Measurements from ENCODE around the gene MYO3B.
"Not testable (repeated sequence)": the region's sequence is repeated elsewhere in the genome, so short reads cannot be mapped to it uniquely, and the experiment has no call there.

MYO3B gene

DNA sequence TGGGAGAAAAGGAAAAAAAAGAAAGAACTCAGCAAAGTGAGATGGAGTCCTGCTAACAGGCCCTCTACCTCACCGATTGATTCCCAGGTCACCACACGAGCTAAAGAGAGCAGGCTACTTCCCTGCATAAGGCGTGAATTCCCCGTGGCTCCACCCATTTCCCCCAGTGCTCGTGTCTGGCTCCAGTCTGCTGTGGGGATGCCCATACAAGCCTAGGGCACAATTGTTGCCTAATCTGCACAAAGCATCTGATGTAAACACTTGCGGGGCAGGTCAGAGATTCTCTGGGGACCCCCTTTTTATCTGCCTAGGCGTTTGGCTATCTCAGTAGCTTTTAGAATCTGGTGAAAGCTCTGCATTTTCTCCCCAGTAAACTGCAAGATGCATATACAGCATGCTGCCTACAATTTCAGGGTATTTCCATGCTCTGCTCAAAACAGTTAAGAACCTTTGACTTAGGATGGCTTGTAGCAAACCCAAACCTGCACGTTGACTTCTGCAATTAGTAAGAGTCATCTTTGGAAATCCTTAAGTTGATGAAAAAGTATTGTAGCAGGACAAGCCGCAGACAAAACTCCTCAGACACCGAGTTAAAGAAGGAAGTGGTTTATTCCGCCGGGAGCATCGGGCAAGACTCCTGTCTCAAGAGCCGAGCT is 34.8 kb downstream of the MYO3B start:
- DNase-seq = no peak

DNA sequence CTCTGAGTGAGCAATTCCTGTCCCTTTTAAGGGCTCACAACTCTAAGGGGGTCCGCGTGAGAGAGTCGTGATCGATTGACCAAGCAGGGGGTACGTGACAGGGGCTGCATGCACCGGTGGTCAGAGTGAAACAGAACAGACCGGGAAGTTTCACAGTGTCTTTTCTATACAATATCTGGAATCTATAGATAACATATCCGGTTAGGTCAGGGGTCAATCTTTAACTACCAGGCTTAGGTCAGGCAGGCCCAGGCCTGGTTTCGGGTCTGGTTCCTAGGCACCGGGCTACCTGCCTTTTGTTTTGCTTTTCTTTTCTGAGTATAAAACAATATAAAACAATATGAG is 35.3 kb downstream of the MYO3B start:
- DNase-seq = not testable (repeated sequence)

DNA sequence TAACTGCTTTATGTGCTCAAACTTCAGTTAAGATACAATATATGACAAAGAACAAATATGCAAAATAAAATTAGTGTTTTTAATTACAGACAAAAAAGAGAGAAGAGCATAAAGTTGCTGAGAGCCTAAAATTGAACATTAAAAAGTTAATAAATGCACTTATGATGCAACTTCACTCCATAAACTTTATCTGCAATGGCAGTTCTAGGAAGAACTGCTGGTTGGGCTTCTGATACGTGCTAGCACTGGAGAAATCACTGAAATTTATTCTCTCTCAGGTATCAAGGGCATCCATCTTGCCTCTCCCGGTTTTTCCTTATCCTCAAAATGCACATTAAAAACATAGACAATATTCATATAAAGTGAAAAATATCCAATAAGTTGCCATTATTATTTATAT is 35.7 kb downstream of the MYO3B start:
- no peak for DNase-seq

DNA sequence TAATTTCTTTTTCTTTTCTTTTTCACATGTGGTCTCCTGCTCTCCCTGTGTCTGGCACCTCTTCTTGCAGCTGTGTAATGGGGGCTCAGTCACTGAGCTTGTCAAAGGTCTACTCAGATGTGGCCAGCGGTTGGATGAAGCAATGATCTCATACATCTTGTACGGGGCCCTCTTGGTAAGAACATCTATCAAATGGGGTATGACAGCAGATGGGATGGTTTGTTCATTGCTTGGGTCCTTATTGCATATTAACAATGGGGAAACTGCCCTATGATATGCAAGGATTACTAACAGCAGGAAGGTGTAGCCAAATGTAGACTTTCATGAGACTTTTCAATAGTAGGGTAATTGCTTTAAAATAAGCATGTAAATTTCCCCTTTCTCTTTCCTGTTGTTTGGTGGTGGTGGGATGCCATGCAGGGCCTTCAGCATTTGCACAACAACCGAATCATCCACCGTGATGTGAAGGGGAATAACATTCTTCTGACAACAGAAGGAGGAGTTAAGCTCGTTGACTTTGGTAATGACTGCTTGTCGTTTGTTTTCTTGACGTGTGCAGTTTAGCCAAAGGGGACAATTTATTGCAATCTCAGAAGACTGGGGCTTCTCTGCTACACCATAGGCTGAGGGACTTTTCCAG is 36.5 kb downstream of the MYO3B start:
- DNase-seq = no peak

DNA sequence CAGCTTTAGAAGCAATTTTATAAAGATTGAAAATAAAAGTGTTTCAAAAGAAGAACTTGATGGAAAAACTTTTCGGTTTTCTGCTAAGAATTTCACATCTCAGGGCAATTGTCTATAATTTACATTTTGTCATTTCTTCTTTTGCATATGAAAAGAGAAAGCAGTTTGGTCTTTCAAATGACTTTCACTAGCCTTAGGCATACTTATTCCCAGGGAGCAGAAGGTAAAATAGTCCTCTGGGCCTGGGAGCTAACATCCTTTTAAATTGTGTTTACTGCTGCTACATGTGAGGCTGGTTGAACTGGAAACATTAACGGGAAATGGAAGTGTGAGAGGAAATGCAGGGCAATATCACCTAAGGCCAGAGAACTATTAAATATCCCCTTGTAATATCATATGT is 37.1 kb downstream of the MYO3B start:
- DNase-seq = no peak

DNA sequence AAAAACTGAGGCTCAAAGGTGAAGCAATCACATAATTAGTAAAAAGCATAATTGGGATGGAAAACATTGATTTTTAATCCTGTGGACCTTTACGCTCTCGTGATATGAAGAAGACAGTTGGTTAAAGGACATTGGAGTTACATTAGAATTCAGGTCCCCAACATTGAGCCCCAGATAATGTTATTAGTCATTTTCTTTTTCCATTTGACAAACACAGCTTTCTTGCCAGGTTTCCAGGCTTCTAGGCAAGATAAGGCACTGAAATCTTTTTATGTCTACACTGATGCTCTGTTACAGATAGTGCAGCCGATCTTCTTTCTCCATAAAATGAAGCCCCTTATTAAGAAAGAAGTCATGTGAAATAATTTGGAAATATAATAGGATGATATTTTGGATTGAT is 38.5 kb downstream of the MYO3B start:
- no peak for DNase-seq

DNA sequence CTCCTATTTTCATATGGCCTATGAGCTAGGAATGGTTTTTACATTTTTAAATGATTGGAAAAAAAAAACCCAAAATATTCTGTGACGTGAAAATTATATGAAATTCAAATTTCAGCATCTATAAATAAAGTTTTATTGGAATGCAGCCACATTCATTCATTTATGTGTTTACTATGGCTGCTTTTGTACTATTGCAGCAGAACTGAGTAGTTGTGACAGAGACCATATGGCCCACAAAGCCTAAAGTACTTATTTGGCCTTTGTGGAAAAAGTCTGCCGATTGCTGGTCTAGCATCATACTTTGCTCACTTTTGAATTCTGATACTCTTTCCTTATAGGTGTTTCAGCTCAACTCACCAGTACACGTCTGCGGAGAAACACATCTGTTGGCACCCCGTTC is 39.0 kb downstream of the MYO3B start:
- no peak for DNase-seq

DNA sequence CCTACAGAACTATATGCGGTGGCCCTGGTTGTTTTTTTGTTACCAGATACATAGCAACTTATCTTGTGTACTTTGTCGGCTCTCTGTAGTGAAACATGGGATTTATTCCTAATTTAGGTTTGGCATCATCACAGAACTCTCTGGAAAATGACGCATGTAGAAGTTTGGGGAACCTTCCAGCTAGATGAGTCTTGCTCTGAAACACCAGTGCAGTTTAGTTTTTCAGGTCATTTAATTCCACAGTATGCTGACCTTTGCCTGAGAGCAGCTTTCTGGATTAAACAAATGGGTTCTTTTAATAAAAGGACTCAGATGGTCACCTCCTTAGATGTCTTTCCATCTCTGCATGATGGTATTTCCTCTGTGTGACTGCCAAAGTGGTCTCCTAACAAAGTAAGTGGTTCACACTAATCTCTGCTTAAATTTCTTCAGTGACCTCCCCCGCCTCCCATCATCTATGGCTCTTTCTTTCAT is 39.9 kb downstream of the MYO3B start:
- DNase-seq = no peak

DNA sequence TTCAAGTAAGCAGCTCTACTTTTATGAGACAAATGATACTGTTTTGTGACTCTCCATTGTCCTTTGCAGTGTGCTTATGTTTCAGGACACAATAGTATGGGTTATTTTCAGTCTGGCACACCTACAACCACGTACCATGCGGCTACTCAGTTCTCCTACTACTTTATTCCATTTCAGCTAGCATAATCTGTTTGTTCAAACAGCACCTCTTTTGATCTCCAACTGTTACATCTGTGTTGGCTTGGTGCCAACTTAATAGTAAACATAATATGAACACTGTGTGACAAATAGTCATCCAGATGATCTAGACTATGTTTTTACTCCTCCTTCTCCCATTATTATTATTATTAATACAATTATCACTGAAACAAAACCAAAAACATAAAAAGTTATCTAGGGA is 40.5 kb downstream of the MYO3B start:
- no peak for DNase-seq

DNA sequence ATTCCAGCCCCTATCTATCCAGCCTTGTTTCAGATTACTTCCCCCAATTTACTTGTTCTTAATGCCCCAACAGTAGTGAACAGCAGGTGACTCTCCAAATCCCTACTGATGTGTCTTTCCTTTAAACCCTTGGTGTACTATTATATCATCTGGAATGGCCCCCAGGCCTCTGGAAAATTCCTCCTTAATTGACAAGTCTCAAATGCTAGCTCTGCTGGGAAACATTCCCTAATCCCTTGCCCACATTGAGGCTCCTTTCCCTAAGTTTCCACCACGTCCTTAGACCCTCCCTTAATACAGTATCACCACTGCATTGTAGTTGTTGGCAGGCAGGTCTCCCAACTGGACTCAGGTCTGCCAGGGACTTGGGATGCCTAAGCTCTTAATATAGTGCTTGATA is 41.0 kb downstream of the MYO3B start:
- no peak for DNase-seq

DNA sequence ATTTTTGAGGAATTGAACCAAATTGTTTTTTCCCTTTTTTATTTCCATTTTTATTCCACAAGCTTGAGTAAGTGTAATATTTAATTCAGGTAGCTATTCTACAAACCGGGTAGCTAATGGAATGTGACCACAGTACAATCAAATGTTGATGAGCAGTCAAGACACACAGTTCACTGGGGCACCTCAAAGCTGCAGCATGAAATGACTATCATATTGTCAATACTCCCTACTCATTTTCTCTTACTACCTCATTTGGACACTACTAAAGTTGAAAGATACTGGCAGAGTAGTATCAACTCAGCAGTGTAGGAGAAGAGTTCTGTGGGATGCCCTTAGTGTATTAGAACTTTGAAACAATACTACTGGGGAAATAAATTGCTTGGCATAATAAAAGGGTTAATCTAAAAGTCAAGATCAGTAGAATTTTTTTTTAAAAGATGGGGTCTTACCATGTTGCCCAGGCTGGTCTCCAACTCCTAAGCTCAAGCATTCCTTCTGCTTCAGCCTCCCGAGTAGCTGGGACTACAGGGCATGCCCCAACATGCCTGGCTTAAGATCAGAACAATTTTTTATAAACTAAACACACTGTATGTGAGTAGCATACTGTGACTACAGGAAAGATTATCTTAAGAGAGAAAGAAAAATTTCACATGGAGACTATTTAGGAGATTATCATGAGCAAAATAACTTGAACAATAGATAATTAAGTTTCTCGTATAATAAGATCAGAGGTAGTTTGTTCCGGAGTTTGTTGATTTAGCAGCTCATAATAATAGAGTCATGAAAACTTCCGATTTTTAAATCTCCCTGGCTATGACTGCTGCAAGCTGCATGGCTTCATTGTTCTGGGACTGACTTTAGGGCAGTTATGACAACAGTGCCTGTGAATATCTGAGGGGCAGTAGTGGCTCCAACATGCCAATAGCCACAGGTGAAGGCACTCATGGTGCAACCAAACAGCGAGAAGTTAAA is 43.7 kb downstream of the MYO3B start:
- DNase-seq = no peak

DNA sequence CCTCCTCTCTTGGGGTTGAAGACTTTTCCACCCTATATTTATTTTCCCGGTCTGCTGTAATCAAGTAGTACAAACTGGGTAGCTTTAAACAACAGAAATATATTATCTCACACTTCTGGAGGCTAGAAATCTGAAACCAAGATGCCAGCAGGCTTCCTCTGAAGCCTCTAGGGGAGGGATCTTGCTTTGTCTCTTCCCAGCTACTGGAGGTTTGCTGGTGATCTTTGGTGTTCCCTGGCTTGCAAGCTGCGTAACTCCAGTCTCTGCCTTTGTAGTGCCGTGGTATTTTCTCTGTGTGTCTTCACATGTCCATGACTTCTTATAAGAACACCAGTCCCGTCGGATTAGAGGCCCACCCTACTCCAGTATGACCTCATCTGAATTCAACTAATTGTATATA is 44.4 kb downstream of the MYO3B start:
- no peak for DNase-seq

DNA sequence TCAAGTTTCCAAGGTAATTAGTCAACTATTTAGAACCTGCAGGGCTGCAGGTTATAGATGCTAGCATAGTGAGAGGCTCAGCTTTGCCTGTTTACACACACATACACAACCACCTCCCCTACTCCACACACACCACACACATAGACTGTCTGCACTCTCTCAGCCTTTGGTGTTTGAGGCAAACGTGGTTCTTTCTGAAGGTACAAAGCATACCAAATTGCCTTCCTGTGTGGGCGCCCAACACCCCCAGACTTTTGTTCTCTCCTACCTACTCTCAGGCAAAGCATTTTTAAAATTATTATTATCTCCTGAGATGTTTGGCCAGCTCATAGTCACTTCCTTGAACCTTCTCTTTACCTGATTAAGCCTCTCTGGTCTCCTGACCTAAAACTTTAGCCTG is 44.9 kb downstream of the MYO3B start:
- DNase-seq = peak in 19 of 56 donors; percentile 1 to 64 (median 16)

DNA sequence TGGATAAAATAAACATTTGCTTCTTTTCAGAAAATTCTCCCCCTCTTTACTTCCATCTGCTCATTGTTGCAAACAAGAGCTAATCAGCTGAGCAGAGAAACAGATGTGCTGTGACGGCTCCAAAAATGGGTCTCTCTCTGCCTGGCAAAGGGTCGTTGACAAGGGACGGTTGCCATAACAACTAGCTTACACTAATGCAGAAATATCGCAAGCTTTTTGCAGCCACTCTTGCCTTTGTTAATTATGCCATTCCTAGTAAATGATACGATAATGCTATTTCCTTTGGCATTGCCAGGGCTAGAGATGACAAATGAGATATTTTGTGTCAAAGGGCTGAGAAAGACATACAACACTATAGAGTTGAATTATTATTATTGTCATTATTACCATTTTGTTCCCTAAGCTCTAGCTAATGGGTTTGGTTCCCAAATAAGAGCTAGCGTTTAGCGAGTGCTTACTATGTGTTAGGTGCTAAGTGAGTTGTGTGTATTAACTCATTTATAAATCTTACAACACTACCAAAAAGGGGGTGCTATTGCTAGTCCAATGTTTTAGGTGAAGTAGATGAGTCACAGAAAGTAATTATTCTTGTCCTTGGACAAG is 46.8 kb downstream of the MYO3B start:
- peak in 17 of 56 donors; percentile 3 to 59 (median 21) for DNase-seq

DNA sequence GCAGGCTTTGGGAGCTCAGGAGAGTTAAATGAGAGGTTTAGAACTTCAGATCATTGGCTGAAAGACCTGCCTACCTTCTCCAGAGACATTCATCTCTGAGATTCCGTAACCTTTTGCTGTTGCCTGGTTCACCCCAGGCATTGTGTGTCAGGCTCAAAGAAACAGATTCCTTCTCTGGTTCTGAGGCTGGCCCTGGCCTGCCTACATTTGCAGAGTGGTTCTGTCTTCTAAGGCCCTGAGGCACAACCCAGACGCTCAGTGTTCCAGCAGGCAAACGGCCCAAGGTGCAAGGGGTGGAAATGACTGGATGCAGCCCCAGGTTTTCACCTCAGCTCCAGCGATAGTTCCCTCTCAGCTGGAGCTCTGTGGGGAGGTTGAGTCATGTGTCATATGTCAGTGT is 48.3 kb downstream of the MYO3B start:
- DNase-seq = no peak

DNA sequence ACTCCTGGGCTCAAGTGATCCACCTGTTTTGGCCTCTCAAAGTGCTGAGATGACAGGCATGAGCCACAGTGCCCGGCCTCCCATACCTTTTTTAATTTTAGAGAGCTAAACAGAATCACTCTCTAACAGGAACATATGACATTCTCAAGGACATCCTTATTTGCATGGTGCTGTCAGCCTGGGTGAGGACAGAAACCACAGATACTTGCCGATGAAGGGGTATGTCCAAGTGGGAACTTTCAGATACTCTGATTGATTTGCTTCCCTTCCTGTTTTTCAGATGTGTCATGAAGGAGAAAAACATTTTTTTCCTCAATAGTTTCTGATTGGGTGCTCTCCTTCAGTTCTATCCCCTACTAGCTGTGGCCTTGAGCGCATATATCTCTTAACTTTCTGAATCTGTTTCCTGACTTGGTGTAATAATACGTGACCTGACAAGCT is 49.6 kb downstream of the MYO3B start:
- DNase-seq = no peak

DNA sequence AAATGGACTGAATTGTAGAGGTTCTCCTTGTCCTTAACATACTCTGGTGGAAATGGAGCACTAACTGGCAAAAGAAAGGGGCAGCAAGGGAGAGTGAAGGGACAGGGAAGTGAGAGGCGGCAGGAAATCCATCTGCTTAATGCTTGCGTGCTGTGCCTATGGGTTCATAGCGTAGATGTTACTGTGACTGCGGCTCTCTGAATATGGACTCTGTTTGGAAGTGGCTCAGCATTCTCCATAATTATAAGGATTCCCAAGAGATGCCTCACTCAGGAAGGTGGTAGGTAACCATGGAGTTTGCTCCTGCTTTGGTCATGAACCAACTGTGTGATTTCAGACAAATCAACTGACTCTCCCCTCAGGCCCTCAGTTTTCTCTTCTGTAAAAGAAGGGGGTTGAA is 50.0 kb downstream of the MYO3B start:
- no peak for DNase-seq

DNA sequence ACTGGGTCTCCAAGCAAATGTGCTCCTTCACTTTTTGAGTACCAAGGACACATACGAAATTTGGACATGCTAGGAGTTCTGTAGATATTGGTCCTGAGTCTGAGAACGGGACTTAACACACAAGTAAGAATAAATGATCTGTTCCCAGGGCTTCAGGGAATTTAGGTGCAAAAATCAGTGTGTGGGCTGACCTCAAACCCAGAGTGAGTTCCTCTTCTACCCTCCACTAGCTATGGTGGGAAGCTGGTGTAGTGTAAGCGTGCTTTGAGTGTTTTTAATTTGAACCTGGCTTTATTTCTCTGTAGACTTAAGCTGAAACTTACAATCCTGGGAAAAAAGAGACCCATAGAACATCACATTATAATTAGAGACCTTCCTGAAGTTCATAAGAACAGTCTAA is 50.5 kb downstream of the MYO3B start:
- DNase-seq = no peak

DNA sequence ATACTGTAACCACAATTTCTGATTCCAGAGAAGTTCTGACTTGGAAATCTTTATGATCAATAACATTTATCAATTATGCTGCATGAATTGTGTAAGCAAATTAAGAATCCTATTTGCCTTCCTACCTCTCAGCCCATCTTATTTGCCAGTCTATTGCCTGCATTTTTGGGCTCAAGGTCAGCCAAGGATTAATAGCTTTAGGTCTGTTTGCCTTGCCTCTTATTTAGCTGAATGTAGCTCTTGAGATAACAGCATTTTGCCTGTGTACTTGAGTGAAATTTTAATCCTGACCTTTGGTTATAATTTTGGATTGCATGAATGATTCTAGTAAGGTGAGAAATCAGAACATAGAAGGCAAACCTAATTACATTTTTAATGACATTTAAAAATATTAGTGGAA is 51.2 kb downstream of the MYO3B start:
- DNase-seq = no peak

DNA sequence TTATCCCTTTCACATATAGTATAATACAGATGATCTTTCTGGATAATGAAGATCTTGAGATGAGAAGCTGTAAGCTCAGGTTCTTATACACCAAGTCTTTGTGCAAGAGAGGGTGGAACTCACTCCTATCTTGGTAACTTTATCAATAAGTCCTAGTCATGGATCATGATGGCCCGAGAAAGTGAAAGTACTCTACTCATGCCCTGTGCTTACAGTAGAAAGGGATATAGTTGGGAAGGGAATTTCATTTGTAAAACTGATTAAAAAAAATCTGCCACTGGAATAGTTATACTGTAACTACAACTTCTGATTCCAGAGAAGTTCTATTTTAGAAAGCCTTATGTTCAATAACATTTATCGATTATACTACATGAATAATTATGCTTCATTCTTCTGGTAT is 51.8 kb downstream of the MYO3B start:
- no peak for DNase-seq

DNA sequence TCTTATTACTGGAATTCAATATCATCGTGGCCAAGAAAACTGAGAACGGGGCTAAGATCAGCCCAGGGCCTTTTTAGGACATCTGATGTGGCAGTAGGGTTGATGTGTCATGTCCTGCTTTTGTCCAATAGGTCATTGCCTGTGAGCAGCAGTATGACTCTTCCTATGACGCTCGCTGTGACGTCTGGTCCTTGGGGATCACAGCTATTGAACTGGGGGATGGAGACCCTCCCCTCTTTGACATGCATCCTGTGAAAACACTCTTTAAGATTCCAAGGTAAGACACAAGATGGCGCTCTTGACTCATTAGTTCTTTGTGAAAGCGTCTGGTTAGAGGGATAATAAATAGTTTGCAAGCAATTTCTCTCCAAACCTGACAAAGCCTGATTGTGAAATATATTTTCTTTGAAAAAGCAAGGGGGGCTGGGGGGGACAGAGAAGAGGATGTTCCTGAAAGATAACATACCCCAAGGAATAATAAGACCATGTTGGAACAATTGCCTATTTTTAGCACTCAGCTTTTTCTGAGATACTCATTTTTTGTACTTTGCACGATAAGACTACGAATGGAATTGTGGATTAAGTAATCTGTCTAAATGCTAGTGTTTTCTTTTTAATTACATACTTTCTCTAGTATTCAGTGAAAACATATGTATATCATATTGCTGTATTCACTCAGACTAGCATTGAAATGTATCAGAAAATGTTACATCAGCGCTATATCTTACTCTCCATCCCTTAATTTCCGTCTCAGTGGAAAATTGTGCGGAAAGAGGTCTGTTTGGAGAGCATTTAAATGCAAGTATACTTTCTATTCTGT is 58.1 kb downstream of the MYO3B start:
- DNase-seq = peak in 12 of 56 donors; percentile 1 to 61 (median 14)
